ENCODE results near the gene HOXB8. TPM values are rescaled to one million over a fixed set of nuclear protein-coding genes. Genes with fewer than 3 reads are reported as not detected.

The HOXB8 gene
- total and polyA plus RNA-seq, 2 donors (not counting 3 experiments of a cell fraction or from before 2014, with no cell fraction given) = 1.7 to 2.4 TPM

- TF ChIP-seq POLR2A (IDR thresholded peaks at IDR 0.05; ENCODE audit: low read depth, low read length) = no peak
- no peak for TF ChIP-seq FOS (IDR thresholded peaks at IDR 0.05; ENCODE audit: borderline replicate concordance, insufficient read depth, low read length)
- TF ChIP-seq MAX (IDR thresholded peaks at IDR 0.05; ENCODE audit: insufficient read depth, insufficient read length) = no peak
- no peak for TF ChIP-seq JUN (IDR thresholded peaks at IDR 0.05; ENCODE audit: borderline replicate concordance, insufficient read depth, insufficient read length, low read depth)
- TF ChIP-seq MYC (IDR thresholded peaks at IDR 0.05; ENCODE audit: low read depth, low read length) = no peak
- no peak for TF ChIP-seq GATA2 (IDR thresholded peaks at IDR 0.05; ENCODE audit: insufficient read depth, insufficient read length, low read depth, low read length)
- no peak for TF ChIP-seq CTCF (IDR thresholded peaks at IDR 0.05; ENCODE audit: extremely low read depth in 1 of 2, insufficient read depth in 1 of 2, low read depth in 1 of 2, low read length in 2 of 2)
- no peak for TF ChIP-seq POLR2AphosphoS5 (IDR thresholded peaks at IDR 0.05; ENCODE audit: insufficient read depth, low read depth, low read length)
- no peak for TF ChIP-seq EZH2 (IDR thresholded peaks at IDR 0.05; ENCODE audit: borderline replicate concordance, low read depth, low read length, severe bottlenecking)
- H4K20me1 ChIP-seq (replicated peaks; ENCODE audit: control insufficient read depth, extremely low read depth, insufficient read depth, low read length) = no peaks in the 10 kb centered on the region
- H3K4me2 ChIP-seq (ENCODE audit: insufficient read depth, low read length) = no peak overlapping the region
- peaks cover 77% of the 10 kb centered on the region for H3K79me2 ChIP-seq (ENCODE audit: control insufficient read depth, insufficient read depth, low read length)
- no peak for FAIRE-seq
- ChIA-PET CTCF (interaction anchor here (1.4 kb wide), 1 partner anchor 9 kb away, joined by 3 read pairs; no protein-coding TSS in a partner anchor), POLR2A (no interaction called here)
- no peak overlapping the region for H2AFZ ChIP-seq (ENCODE audit: low read depth, low read length)
- no peak overlapping the region for H3K9ac ChIP-seq (replicated peaks; ENCODE audit: extremely low read depth, insufficient read depth, low read length)
- H3K9me3 ChIP-seq (replicated peaks; ENCODE audit: control insufficient read depth, insufficient read depth, low read length) = no peaks in the 10 kb centered on the region
- no peak overlapping the region for H3K27ac ChIP-seq (ENCODE audit: insufficient read depth, low read depth, low read length)
- H3K4me1 ChIP-seq (ENCODE audit: control insufficient read depth, extremely low read depth, insufficient read depth, low read length) = peaks cover 40% of the 10 kb centered on the region
- H3K4me3 ChIP-seq (replicated peaks in 1 of 3; ENCODE audit: insufficient read depth in 1 of 3, low read depth in 1 of 3, low read length in 3 of 3) = peak overlapping the region in 2 of 3 experiments; percentile 12 to 37
- no TSS peak for BruUV-seq (replicated peaks)
- peaks cover 0 to 5% of the 10 kb centered on the region in 2 experiments for H3K36me3 ChIP-seq (ENCODE audit: control insufficient read depth in 2 of 2, extremely low read depth in 1 of 2, insufficient read depth in 2 of 2, low read length in 2 of 2)
- intact Hi-C loops (cut with micrococcal nuclease) = loop anchor here (2.0 kb wide), 1 partner anchor 15 kb away; no protein-coding TSS in a partner anchor
- H3K27me3 ChIP-seq (ENCODE audit: control insufficient read depth in 2 of 2, insufficient read depth in 2 of 2, low read length in 2 of 2) = no peaks in the 10 kb centered on the region
- no peaks in the 10 kb centered on the region for H3K9me1 ChIP-seq (replicated peaks; ENCODE audit: control insufficient read depth, extremely low read depth, insufficient read depth, low read length)
- no peak for DNase-seq (ENCODE audit: low read depth, low spot score)
- dilution Hi-C loops (cut with MboI; ENCODE audit: extremely low pct_ligation_motif_present, low sequenced_read_pairs) = no loop called here
These were observed 51.3 kb downstream of the HOXB8 start for GRCh38 chr17:48563867-48564187.
